Pancreas (tissue), 10 donors: ENCODE data around the gene ARID4B. TPM values are rescaled to one million over a fixed set of nuclear protein-coding genes. Genes with fewer than 3 reads are reported as not detected.
"Not testable (repeated sequence)": the region's sequence is repeated elsewhere in the genome, so short reads cannot be mapped to it uniquely, and the experiment has no call there.

Source experiments
- ATAC-seq, 4 donors: fragments of 200-7000 bp; cut with Tn5 transposase; one replicate each; pipeline versions ENCODE4 v1.8.0 to v1.9.1; 2020; ENCODE audit warnings: mild to moderate bottlenecking in 4 of 4, moderate library complexity in 4 of 4
- DNase-seq, 6 donors: peaks; one replicate each; pipeline ENCODE4 v3.0.0-alpha.2; 2020
- FAIRE-seq: peaks from 2 replicates; lab custom pipeline; 2012; peaks lifted over from hg19 to GRCh38; lab: Jason Lieb, UNC
- H3K27ac ChIP-seq, 4 donors: fragments of 200-600 bp; sonication (generic); 1 replicate in 3 of 4; 2 replicates in 1 of 4; pipeline versions ENCODE4 v1.5.0 to v1.8.0; 2020
- H3K27me3 ChIP-seq, 4 donors: fragments of 200-600 bp; one replicate each; pipeline ENCODE4 v1.8.0; 2021
- H3K36me3 ChIP-seq, 3 donors: fragments of 200-600 bp; sonication (generic) in 1 of 3; one replicate each; pipeline versions ENCODE4 v1.5.0 to v1.8.0; 2020 to 2021
- H3K4me1 ChIP-seq, 3 donors: fragments of 200-600 bp; one replicate each; pipeline ENCODE4 v1.8.0; 2021
- H3K4me3 ChIP-seq, 4 donors: fragments of 200-600 bp; sonication (generic) in 2 of 4; one replicate each; pipeline versions ENCODE4 v1.5.0 to v1.8.0; 2020 to 2021
- H3K9me3 ChIP-seq, 4 donors: fragments of 200-600 bp; one replicate each; pipeline ENCODE4 v1.8.0; 2021
- CTCF ChIP-seq, 4 donors: fragments of 200-600 bp; sonication (generic) in 3 of 4; IDR thresholded peaks; one replicate each; pipeline versions ENCODE4 v1.5.0 to v1.8.0; 2021; ENCODE audit warnings: antibody characterized with exemption in 4 of 4
- WGBS, 2 donors: extraction: QIAGEN DNeasy Blood & Tissue Kit; methylation state at CpG; one replicate each; pipeline ENCODE4 v1.1.7; 2013; 5-methylcytosine and 5-hydroxymethylcytosine counted together
- intact Hi-C, 3 donors: fragments of 100-400 bp; cut with DNase I; formaldehyde crosslinking; loops; one replicate each; pipeline versions ENCODE4 v1.11.1 to v1.14.2; 2022
- polyA plus RNA-seq, 2 donors: library from polyadenylated mRNA; stranded (reverse); fragments of 200-250 nt; gene quantifications; one replicate each; pipeline ENCODE4 v1.2.3, GENCODE V29; 2013
- total RNA-seq, 6 donors: library from RNA; stranded (reverse); fragmentation: NEBNext Ultra II Directional in 4 of 6; extraction: Animal tissue kit (Norgen Biotek cat#: 25700) in 4 of 6; gene quantifications; one replicate each; pipeline versions ENCODE4 v1.2.1 to v1.2.4, GENCODE V29; 2021 to 2023
- donor health status: healthy with polysubstance abuse.
- donor health status: DM: no; HTN: no; CAD: no; lungs with moderate emphysema.
- donor health status: DM: no; HTN: no; CAD: no.
- donor health status: control.
- donor health status: control.
- donor health status: Bipolar disorder and iron deficiency.
- donor health status: DM: yes; HTN: yes; CAD: no.
- donor health status: DM: no; HTN: no; CAD: no.
- donor health status: DM: no; HTN: no; CAD: no.
- donor health status: DM: yes; HTN: yes; CAD: no.

The ARID4B gene
- total and polyA plus RNA-seq, 8 donors: 12.5 to 26.6 (median 16.7) TPM

- H3K4me1 ChIP-seq: peaks cover 0 to 18% (median 10%) of the 10 kb centered on the region in 3 donors
- no peak overlapping the region for H3K4me3 ChIP-seq
- intact Hi-C loops: no loop called here
- no peaks in the 10 kb centered on the region for H3K27me3 ChIP-seq
- no peaks in the 10 kb centered on the region for H3K9me3 ChIP-seq
- DNase-seq (no peak), ATAC-seq (no peak), FAIRE-seq (no peak)
- no peak for TF ChIP-seq CTCF (IDR thresholded peaks at IDR 0.05)
- no peak overlapping the region for H3K27ac ChIP-seq
- 58 to 70% methylated on average over 1 of the region's 1 CpG for WGBS, 2 donors
- no peaks in the 10 kb centered on the region for H3K36me3 ChIP-seq
Observed at GRCh38 chr1:235317168-235317567, 10.8 kb downstream of the ARID4B start.

GRCh38 chr1:235315735-235316134 is 12.2 kb downstream of the ARID4B start:
- WGBS, 2 donors: 93 to 96% methylated on average over 4 of the region's 4 CpGs
- TF ChIP-seq CTCF (IDR thresholded peaks at IDR 0.05): no peak
- intact Hi-C loops: no loop called here
- Histone ChIP-seq H3K4me1 (peaks cover 0 to 18% (median 13%) of the 10 kb centered on the region in 3 donors), H3K27me3 (no peaks in the 10 kb centered on the region), H3K4me3 (no peak overlapping the region), H3K9me3 (no peaks in the 10 kb centered on the region), H3K36me3 (no peaks in the 10 kb centered on the region), H3K27ac (no peak overlapping the region)
- DNase-seq: no peak
- ATAC-seq: no peak
- FAIRE-seq: no peak

DNA sequence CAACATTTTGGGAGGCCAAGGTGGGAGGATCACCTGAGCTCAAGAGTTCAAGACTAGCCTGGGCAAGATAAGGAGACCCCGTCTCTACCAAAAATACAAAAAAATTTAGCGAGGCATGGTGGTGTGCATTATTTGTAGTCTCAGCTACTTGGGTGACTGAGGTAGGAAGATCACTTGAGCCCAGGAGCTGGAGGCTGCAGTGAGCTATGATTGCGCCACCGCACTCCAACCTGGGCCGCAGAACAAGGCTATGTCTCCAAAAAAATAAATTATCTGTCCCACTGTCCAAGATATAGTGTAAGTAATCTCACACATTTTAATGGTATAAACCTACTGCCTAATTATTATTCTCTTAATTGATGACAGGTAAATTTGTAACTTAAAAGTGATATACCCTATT is 12.8 kb downstream of the ARID4B start:
- Histone ChIP-seq H3K27ac (no peak overlapping the region), H3K4me3 (no peak overlapping the region), H3K4me1 (peaks cover 0 to 18% (median 13%) of the 10 kb centered on the region in 3 donors), H3K27me3 (no peaks in the 10 kb centered on the region), H3K9me3 (no peaks in the 10 kb centered on the region), H3K36me3 (no peaks in the 10 kb centered on the region)
- TF ChIP-seq CTCF (IDR thresholded peaks at IDR 0.05): no peak
- no peak for ATAC-seq
- intact Hi-C loops: no loop called here
- FAIRE-seq: no peak
- 94 to 97% methylated on average over 5 of the region's 5 CpGs for WGBS, 2 donors
- DNase-seq: no peak

- TF ChIP-seq CTCF (IDR thresholded peaks at IDR 0.05): no peak
- H3K9me3 ChIP-seq: no peaks in the 10 kb centered on the region
- FAIRE-seq (no peak), ATAC-seq (no peak), DNase-seq (no peak)
- H3K27ac ChIP-seq: no peak overlapping the region
- peaks cover 0 to 18% (median 13%) of the 10 kb centered on the region in 3 donors for H3K4me1 ChIP-seq
- intact Hi-C loops: no loop called here
- WGBS, 2 donors: 55 to 62% methylated on average over 4 of the region's 4 CpGs
- H3K27me3 ChIP-seq: no peaks in the 10 kb centered on the region
- H3K36me3 ChIP-seq: no peaks in the 10 kb centered on the region
- no peak overlapping the region for H3K4me3 ChIP-seq
Observed at GRCh38 chr1:235313931-235314678, 13.9 kb downstream of the ARID4B start.

DNA sequence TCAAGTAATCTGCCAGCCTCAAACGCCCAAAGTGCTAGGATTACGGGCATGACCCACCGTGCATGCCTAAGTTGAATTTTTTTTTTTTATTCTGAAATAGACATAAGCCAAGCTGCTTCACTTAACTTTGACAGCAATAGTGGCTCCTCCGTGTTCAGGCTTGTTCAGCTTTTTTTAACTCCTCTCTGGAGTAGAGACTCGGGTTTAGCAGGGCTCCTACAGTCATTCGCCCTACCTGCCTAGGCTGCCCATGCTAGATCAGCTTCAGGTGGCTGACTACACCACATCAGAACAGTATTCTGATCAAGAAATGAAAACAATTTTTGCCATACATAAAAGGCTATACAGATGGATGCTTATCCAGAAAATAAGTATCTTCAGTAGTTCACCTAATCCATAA is 14.7 kb downstream of the ARID4B start:
- intact Hi-C loops: no loop called here
- ATAC-seq (no peak), FAIRE-seq (no peak), DNase-seq (no peak)
- H3K4me1 ChIP-seq: peaks cover 0 to 18% (median 13%) of the 10 kb centered on the region in 3 donors
- WGBS, 2 donors: 79 to 80% methylated on average over 6 of the region's 6 CpGs
- no peaks in the 10 kb centered on the region for H3K9me3 ChIP-seq
- no peak for TF ChIP-seq CTCF (IDR thresholded peaks at IDR 0.05)
- no peaks in the 10 kb centered on the region for H3K36me3 ChIP-seq
- H3K4me3 ChIP-seq: no peak overlapping the region
- H3K27me3 ChIP-seq: no peaks in the 10 kb centered on the region
- no peak overlapping the region for H3K27ac ChIP-seq

GRCh38 chr1:235309206-235309605 is 18.8 kb downstream of the ARID4B start:
- H3K36me3 ChIP-seq, ATAC-seq, H3K27me3 ChIP-seq, FAIRE-seq, intact Hi-C loops, H3K9me3 ChIP-seq, DNase-seq, H3K4me3 ChIP-seq, H3K27ac ChIP-seq: not testable (repeated sequence)
- peaks cover 15 to 19% (median 16%) of the 10 kb centered on the region in 3 donors for H3K4me1 ChIP-seq
- WGBS, 2 donors: 94 to 96% methylated on average over 6 to 32 of the region's 32 CpGs
